Dermis blood vessel endothelial cell (primary cell): ENCODE data around the gene ADGRB3. TPM values are rescaled to one million over a fixed set of nuclear protein-coding genes. Genes with fewer than 3 reads are reported as not detected.

Experiments
- DNase-seq: peaks from one replicate; pipeline ENCODE4 v3.0.0; 2010
- total RNA-seq: library from RNA; depleted of rRNA; stranded (reverse); fragments of >200 nt; gene quantifications from 2 replicates; pipeline ENCODE4 v1.2.3, GENCODE V29; 2014

ADGRB3 gene
- total RNA-seq, result not detected in 2 replicates

GRCh38 chr6:68634726-68635411 lies at the start of gene ADGRB3:
TSS of gene ADGRB3 (plus strand) at chr6:68635282. CDS start at chr6:68638676, 3,394 bp downstream.
- DNase-seq, result peak; percentile 65

- no peak for DNase-seq
Measured at GRCh38 chr6:68593558-68593957, 41.5 kb upstream of the ADGRB3 start.

DNA sequence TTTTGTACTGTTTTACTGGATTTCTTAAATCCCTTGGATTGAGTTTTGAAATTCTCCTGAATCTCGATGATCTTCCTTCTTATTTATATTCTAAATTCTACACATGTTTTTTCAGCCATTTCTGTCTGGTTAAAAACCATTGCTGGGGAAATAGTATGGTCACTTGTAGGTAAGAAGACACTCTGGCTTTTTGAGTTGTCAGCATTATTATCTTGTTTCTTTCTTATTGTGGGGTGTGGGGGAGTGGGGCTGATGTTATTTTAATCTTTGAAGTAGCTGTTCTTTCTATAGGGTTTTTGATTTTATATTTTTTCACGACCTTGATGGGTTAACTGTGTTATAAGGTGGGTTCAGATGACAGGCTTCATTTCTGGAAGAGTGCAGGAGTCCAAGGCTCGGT lies 37.4 kb upstream of the ADGRB3 start:
- DNase-seq, result no peak

GRCh38 chr6:68615938-68616337 lies 19.1 kb upstream of the ADGRB3 start:
- no peak for DNase-seq

GRCh38 chr6:68625998-68626397 lies 9.1 kb upstream of the ADGRB3 start:
- no peak for DNase-seq

GRCh38 chr6:68628161-68628560 lies 6.9 kb upstream of the ADGRB3 start:
- DNase-seq, result no peak

- no peak for DNase-seq
Measured at GRCh38 chr6:68632734-68633133, 2.3 kb upstream of the ADGRB3 start.

- no peak for DNase-seq
Measured at GRCh38 chr6:68633281-68633971, 1.7 kb upstream of the ADGRB3 start.

GRCh38 chr6:68633972-68634725 lies 933 bp upstream of the ADGRB3 start:
- DNase-seq, result no peak

DNA sequence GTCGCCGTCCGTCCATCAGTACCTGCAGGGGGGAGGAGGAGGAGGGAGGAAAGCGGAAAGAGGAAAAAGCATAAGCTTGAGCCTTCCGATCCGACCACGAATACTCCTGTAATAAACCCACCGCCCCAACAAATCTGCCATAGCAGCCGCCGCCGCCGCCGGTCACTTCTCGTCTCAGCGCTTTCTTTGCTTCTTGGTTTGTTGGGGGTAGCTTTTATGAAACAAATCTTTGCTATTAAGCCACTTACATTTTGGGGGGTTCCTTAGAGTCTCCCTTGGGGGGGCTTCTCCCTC lies 277 bp downstream of the ADGRB3 start:
- no peak for DNase-seq

GRCh38 chr6:68635706-68636513 lies 828 bp downstream of the ADGRB3 start:
- peak; percentile 10 for DNase-seq

- DNase-seq, result no peak
Measured at GRCh38 chr6:68636666-68637065, 1.6 kb downstream of the ADGRB3 start.

DNA sequence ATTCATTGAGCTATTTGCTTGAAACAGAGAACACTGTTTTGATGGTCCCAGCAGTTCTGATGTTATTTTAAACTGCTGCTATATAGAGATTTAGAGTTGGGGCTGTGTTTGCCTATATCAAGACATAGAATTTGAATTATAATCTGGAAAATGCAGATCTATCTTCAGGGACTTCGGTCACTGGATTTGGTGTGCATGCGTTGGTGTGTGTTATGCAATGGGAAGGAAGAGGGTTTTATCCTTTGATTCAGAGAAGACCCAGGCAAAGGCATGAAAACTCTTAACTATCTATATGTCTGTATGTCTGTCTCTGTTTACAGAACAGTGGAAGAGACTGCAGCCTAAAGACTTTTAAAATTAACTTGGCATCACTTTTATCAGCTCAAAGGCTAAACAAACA lies 2.0 kb downstream of the ADGRB3 start:
- no peak for DNase-seq

DNA sequence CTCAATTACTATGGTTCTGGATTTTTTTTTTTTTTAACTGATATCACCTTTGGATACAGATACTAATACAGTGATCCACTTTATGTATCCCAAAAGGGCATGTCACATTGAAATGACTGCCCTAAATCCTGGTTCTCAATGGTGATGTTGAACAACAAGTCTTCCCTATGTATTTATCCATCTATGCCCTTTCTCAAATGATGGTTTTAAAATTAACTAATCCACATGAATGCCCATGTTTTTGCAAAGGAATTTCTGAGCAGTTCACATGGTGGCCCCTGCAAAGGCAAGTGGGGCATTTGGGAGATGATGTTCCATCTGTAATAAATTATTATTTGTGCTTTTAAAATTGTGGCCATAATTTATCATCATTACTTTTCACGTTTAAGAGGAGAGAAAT lies 2.7 kb downstream of the ADGRB3 start:
- no peak for DNase-seq

- peak; percentile 70 for DNase-seq
Measured at GRCh38 chr6:68638230-68638900, 3.3 kb downstream of the ADGRB3 start.

DNA sequence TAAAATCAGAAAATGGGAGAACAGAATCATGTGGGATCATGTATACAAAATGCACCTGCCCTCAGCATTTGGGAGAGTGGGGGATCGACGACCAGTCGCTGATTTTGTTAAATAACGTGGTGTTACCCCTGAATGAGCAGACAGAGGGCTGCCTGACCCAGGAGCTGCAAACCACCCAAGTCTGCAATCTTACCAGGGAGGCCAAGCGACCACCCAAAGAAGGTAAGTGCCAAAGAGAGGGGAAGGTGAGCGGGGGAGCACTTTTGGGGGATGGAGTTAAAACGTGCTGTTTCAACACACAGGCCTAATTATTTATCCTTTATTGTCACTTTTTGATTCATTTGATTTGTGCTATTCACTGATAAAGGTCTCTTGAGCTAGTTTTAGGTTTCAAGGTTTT lies 4.1 kb downstream of the ADGRB3 start:
- no peak for DNase-seq

DNA sequence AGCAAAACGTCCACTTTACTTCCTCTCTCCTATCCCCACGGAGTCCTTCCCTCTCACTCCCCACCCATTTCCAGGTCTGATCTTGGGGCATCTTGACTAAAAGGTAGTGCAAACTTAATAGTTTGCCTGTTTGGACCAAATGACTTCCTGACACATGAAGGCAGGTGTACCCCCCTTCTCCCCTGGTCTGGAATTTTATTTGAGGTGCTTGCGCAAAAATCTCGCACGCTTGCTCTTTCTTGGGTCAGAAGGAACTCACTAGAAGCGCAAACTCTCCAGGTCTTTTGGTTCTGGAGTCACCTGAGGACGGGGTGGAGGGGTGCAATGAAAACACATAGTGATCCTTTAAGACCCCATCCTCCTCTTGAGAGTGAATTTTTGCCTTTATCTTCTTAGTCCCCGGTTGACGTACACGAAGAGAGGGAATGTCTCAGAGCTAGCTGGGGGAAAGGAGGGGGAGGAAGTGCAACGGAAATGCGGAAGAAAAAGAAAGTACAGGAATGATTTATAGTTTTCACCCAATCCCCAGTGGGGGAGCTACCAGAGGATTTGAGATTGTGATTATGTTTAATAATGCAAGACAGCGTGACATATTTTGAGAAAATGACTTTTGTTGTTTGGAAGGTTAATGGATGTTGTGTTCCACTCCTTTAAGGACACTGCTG lies 4.9 kb downstream of the ADGRB3 start:
- no peak for DNase-seq

DNA sequence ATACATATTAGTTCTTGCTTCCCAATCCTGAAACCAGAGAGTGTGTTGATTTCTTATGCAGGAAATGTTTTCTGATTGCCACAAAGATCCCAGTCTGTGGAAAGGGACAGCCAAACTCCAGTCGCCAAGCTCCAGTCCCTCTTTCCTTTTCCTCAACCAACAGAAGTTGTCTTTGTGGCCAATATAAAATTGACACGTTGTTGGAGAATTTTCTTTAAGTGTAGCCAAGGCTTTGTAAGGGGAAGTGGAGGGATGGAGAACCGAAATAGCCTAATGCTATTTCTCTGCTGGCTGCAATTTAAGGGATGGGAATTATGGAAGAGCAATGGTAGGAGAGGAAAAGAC lies 5.4 kb downstream of the ADGRB3 start:
- no peak for DNase-seq

GRCh38 chr6:68641172-68641571 lies 6.1 kb downstream of the ADGRB3 start:
- no peak for DNase-seq

GRCh38 chr6:68642081-68642480 lies 7.0 kb downstream of the ADGRB3 start:
- DNase-seq, result no peak

DNA sequence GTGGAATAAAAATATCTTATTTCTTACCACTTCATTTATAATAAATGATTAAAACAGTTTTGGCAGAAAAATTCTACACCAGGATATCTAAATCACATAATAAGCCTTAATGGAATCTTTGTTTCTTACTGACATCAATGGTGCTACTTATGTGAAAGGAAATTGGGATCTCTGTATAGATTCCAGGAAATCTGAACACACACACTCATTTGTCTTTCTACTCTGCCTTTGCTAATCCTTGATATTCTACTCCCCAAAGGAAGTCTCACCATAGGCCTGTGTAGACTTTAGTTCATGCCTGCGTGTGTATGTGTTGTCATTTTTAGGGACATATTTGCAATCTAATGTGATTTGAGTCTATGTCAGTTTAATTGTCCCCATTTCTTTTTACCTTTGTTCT lies 7.9 kb downstream of the ADGRB3 start:
- DNase-seq, result no peak

DNA sequence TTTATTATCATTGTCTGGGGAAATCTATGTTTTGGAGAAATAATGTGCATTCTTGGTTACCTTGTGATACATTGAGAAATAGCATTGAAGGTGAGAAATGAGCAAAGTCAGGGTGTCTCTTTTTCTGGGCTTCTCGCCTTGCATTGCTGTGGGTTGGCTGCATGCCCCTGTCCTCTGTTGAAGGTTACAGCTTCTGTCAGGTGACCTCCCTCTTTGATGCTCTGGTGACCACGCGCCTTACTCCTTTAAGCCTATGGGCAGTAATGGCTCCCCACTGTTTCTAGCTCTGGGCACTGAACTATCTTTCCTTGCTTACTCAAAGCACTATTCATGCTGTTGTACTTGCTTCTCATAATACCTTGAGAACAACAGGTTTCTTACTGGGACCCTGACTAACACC lies 14.6 kb downstream of the ADGRB3 start:
- no peak for DNase-seq
